ENCODE measurements around the gene UNC5A.

GRCh38 chr5:176776141-176776865 lies 34.1 kb upstream of the UNC5A start:
- no peak for TF ChIP-seq REST (IDR thresholded peaks at IDR 0.05; ENCODE audit: insufficient read depth in 1 of 2, low read depth in 2 of 2, low read length in 1 of 2)
- TF ChIP-seq POLR2AphosphoS5 (IDR thresholded peaks at IDR 0.05; ENCODE audit: low read depth, low read length) = no peak
- no peak for TF ChIP-seq CTCF (IDR thresholded peaks at IDR 0.05)
- no peak for TF ChIP-seq SIN3A (IDR thresholded peaks at IDR 0.05; ENCODE audit: borderline replicate concordance, insufficient read depth, low read depth, low read length)
- TF ChIP-seq TCF7L2 (IDR thresholded peaks at IDR 0.05; ENCODE audit: low read depth, low read length) = no peak
